Ecto neural progenitor cell (in vitro differentiated cells): ENCODE results near the gene ARHGAP44.
"Not testable (repeated sequence)": the region's sequence is repeated elsewhere in the genome, so short reads cannot be mapped to it uniquely, and the experiment has no call there.

Experiments
- DNase-seq: peaks from one replicate; pipeline ENCODE4 v3.0.0-alpha.2; 2018; ENCODE audit warnings: low spot score

Gene ARHGAP44

GRCh38 chr17:12815642-12816141 is 26.4 kb downstream of the ARHGAP44 start:
- no peak for DNase-seq

- DNase-seq: no peak
These were observed 32.2 kb downstream of the ARHGAP44 start for GRCh38 chr17:12821376-12821940.

GRCh38 chr17:12826431-12826830 is 37.1 kb downstream of the ARHGAP44 start:
- no peak for DNase-seq

GRCh38 chr17:12830777-12831247 is 41.5 kb downstream of the ARHGAP44 start:
- DNase-seq: no peak

GRCh38 chr17:12831839-12832238 is 42.5 kb downstream of the ARHGAP44 start:
- no peak for DNase-seq

- no peak for DNase-seq
These were observed 49.7 kb downstream of the ARHGAP44 start for GRCh38 chr17:12839042-12839441.

GRCh38 chr17:12842936-12843335 is 53.6 kb downstream of the ARHGAP44 start:
- DNase-seq: no peak

- no peak for DNase-seq
These were observed 61.7 kb downstream of the ARHGAP44 start for GRCh38 chr17:12850996-12851395.

- DNase-seq: no peak
These were observed 62.7 kb downstream of the ARHGAP44 start for GRCh38 chr17:12851901-12852435.

GRCh38 chr17:12853921-12854320 is 64.6 kb downstream of the ARHGAP44 start:
- no peak for DNase-seq

- DNase-seq: no peak
These were observed 67.1 kb downstream of the ARHGAP44 start for GRCh38 chr17:12856416-12856815.

GRCh38 chr17:12857592-12857991 is 68.3 kb downstream of the ARHGAP44 start:
- no peak for DNase-seq

GRCh38 chr17:12859520-12859919 is 70.2 kb downstream of the ARHGAP44 start:
- DNase-seq: no peak

- DNase-seq: no peak
These were observed 76.5 kb downstream of the ARHGAP44 start for GRCh38 chr17:12865769-12866168.

GRCh38 chr17:12866244-12866643 is 76.9 kb downstream of the ARHGAP44 start:
- DNase-seq: no peak

- no peak for DNase-seq
These were observed 78.4 kb downstream of the ARHGAP44 start for GRCh38 chr17:12867726-12868125.

- DNase-seq: not testable (repeated sequence)
These were observed 84.3 kb downstream of the ARHGAP44 start for GRCh38 chr17:12873415-12874125.

GRCh38 chr17:12877953-12878669 is 88.8 kb downstream of the ARHGAP44 start:
- no peak for DNase-seq

GRCh38 chr17:12879096-12879495 is 89.8 kb downstream of the ARHGAP44 start:
- DNase-seq: not testable (repeated sequence)

- DNase-seq: no peak
These were observed 94.2 kb downstream of the ARHGAP44 start for GRCh38 chr17:12883472-12883871.

GRCh38 chr17:12887088-12887487 is 97.8 kb downstream of the ARHGAP44 start:
- DNase-seq: no peak

- DNase-seq: no peak
These were observed 107.0 kb downstream of the ARHGAP44 start for GRCh38 chr17:12896180-12896785.
